ENCODE measurements around the gene PSEN2.

GRCh38 chr1:226888816-226889215 is 18.4 kb downstream of the PSEN2 start:
- TF ChIP-seq CTCF (IDR thresholded peaks at IDR 0.05; ENCODE audit: poor library complexity) (no peak), EZH2 (IDR thresholded peaks at IDR 0.05; ENCODE audit: borderline replicate concordance) (no peak), EZH2phosphoT487 (IDR thresholded peaks at IDR 0.05; ENCODE audit: low read depth, severe bottlenecking, unreplicated experiment) (no peak)

Data from hepatocyte (in vitro differentiated cells).